22Rv1 (cell line): ENCODE measurements around the gene EIF3D.

Source experiments
- CTCF ChIP-seq: fragments of 450-650 bp; IDR thresholded peaks from 2 replicates; pipeline ENCODE4 v1.5.1; 2017; ENCODE audit warnings: mild to moderate bottlenecking
- ZFX ChIP-seq: fragments of 450-650 bp; IDR thresholded peaks from 2 replicates; pipeline ENCODE4 v1.6.1; 2017; ENCODE audit warnings: antibody characterized with exemption, borderline replicate concordance

- TF ChIP-seq CTCF = peak; percentile 22; the same call in 1 of the 2 replicates
- TF ChIP-seq ZFX = no peak
These were observed 41.0 kb upstream of the EIF3D start for GRCh38 chr22:36569999-36570398.
